DMS53 treated with DMSO at 0.1 percent for 48 hours (cell line): Measurements from ENCODE around the gene TCEA2.
A peak's percentile ranks its signal among the peaks of the same experiment; 100 is the strongest.

Source experiments
- DNase-seq: peaks from one replicate; lab custom pipeline; 2025; ENCODE audit not compliant: unreplicated experiment; lab: John Stamatoyannopoulos, UW

Gene TCEA2

GRCh38 chr20:64091340-64091739 is 28.3 kb downstream of the TCEA2 start:
- DNase-seq: no peak

GRCh38 chr20:64091770-64092169 is 28.8 kb downstream of the TCEA2 start:
- no peak for DNase-seq

GRCh38 chr20:64092258-64093012 is 29.4 kb downstream of the TCEA2 start:
- DNase-seq: no peak

- no peak for DNase-seq
These were observed 30.1 kb downstream of the TCEA2 start for GRCh38 chr20:64093013-64093503.

- no peak for DNase-seq
These were observed 32.5 kb downstream of the TCEA2 start for GRCh38 chr20:64095455-64095854.

GRCh38 chr20:64095927-64096326 is 32.9 kb downstream of the TCEA2 start:
- no peak for DNase-seq

GRCh38 chr20:64096535-64096934 is 33.5 kb downstream of the TCEA2 start:
- no peak for DNase-seq

- no peak for DNase-seq
These were observed 35.5 kb downstream of the TCEA2 start for GRCh38 chr20:64098471-64099013.

GRCh38 chr20:64099086-64099786 is 36.2 kb downstream of the TCEA2 start:
- no peak for DNase-seq

GRCh38 chr20:64099880-64100565 is 37.0 kb downstream of the TCEA2 start:
- no peak for DNase-seq

- DNase-seq: no peak
These were observed 37.5 kb downstream of the TCEA2 start for GRCh38 chr20:64100566-64100888.

GRCh38 chr20:64100946-64101688 is 38.1 kb downstream of the TCEA2 start:
- no peak for DNase-seq

GRCh38 chr20:64101731-64102621 is 39.0 kb downstream of the TCEA2 start:
- DNase-seq: peak; percentile 13

- DNase-seq: peak; percentile 27
These were observed 39.8 kb downstream of the TCEA2 start for GRCh38 chr20:64102647-64103354.

GRCh38 chr20:64103871-64104666 is 41.1 kb downstream of the TCEA2 start:
- no peak for DNase-seq

- no peak for DNase-seq
These were observed 41.9 kb downstream of the TCEA2 start for GRCh38 chr20:64104667-64105451.

GRCh38 chr20:64105846-64106434 is 42.9 kb downstream of the TCEA2 start:
- no peak for DNase-seq
